Purkinje cell (primary cell): ENCODE results near the gene LRRC47. TPM values are rescaled to one million over a fixed set of nuclear protein-coding genes. Genes with fewer than 3 reads are reported as not detected.

Experiments used
- polyA plus RNA-seq: library from polyadenylated mRNA; unstranded; fragments of >200 nt; fragmentation: Nextera tagmentation; gene quantifications from 2 replicates; pipeline ENCODE4 v1.2.1, GENCODE V29; 2014

Gene LRRC47
- polyA plus RNA-seq = 9.6 and 11.7 TPM in 2 replicates

GRCh38 chr1:3796215-3797061 is at the start of gene LRRC47:
TSS of gene LRRC47 (minus strand) at chr1:3796498. CDS start at chr1:3796476, 22 bp downstream.

GRCh38 chr1:3772715-3773571 is 23.4 kb downstream of the LRRC47 start, which contains the start of gene SMIM1:
TSS of gene SMIM1 (plus strand) at chr1:3772749. CDS start at chr1:3775374, 2,625 bp downstream.

GRCh38 chr1:3752400-3752945 is 43.8 kb downstream of the LRRC47 start, which contains the start of gene CCDC27:
TSS of gene CCDC27 (plus strand) at chr1:3752450. CDS start at chr1:3752482, 32 bp downstream.

Other genes with a start within 250 kb of the LRRC47 start
- gene MEGF6, start 185.0 kb downstream of the LRRC47 start, polyA plus RNA-seq = 0.36 TPM in 1 of 2 replicates, not detected in the other
- gene TPRG1L, start 171.5 kb downstream of the LRRC47 start, polyA plus RNA-seq = 25.9 and 28.9 TPM in 2 replicates
- 3.4 and 4.3 TPM in 2 replicates for gene WRAP73, start 146.4 kb downstream of the LRRC47 start, polyA plus RNA-seq
- gene TP73, start 144.0 kb downstream of the LRRC47 start, polyA plus RNA-seq = not detected in 2 replicates
- gene CCDC27, start 44.0 kb downstream of the LRRC47 start, polyA plus RNA-seq = not detected in 2 replicates
- gene SMIM1, start 23.7 kb downstream of the LRRC47 start, polyA plus RNA-seq = not detected in 2 replicates
- gene CEP104, start 60.7 kb upstream of the LRRC47 start, polyA plus RNA-seq = 22.9 and 26.1 TPM in 2 replicates
- 4.1 TPM in 2 replicates for gene DFFB, start 61.0 kb upstream of the LRRC47 start, polyA plus RNA-seq
- 15.2 and 20.7 TPM in 2 replicates for gene C1orf174, start 103.8 kb upstream of the LRRC47 start, polyA plus RNA-seq